Nephron progenitor cell (in vitro differentiated cells): ENCODE results near the gene SH3D21.

Experiments used
- DNase-seq: peaks from one replicate; pipeline ENCODE4 v3.0.0; 2021
- H3K27ac Mint-ChIP-seq: 2 replicates; pipeline ENCODE4 v1.8.0; 2021; ENCODE audit warnings: mild to moderate bottlenecking, moderate library complexity, mixed read lengths
- H3K27me3 Mint-ChIP-seq: 2 replicates; pipeline ENCODE4 v1.8.0; 2021; ENCODE audit warnings: mild to moderate bottlenecking, low read depth, mixed read lengths; ENCODE audit not compliant: poor library complexity
- H3K36me3 Mint-ChIP-seq: 2 replicates; pipeline ENCODE4 v1.8.0; 2021; ENCODE audit warnings: low read depth, mixed read lengths
- H3K4me1 Mint-ChIP-seq: 2 replicates; pipeline ENCODE4 v1.8.0; 2021; ENCODE audit warnings: mixed read lengths
- H3K4me3 Mint-ChIP-seq: 2 replicates; pipeline ENCODE4 v1.8.0; 2021; ENCODE audit warnings: mild to moderate bottlenecking, moderate library complexity, mixed read lengths
- H3K9me3 Mint-ChIP-seq: 2 replicates; pipeline ENCODE4 v1.8.0; 2021; ENCODE audit warnings: mild to moderate bottlenecking, moderate library complexity, mixed read lengths
- CTCF ChIP-seq: fragments of 200-600 bp; sonication (generic); IDR thresholded peaks from 2 replicates; pipeline ENCODE4 v1.5.0; 2021; ENCODE audit warnings: antibody characterized with exemption

Gene SH3D21

GRCh38 chr1:36345353-36345752 lies 39.2 kb downstream of the SH3D21 start:
- Mint-ChIP-seq H3K4me3 (no peak overlapping the region), H3K4me1 (peaks cover 8% of the 10 kb centered on the region), H3K36me3 (peaks cover 28% of the 10 kb centered on the region), H3K27ac (no peak overlapping the region), H3K27me3 (peaks cover 3% of the 10 kb centered on the region), H3K9me3 (no peaks in the 10 kb centered on the region)
- DNase-seq, result no peak
- no peak for TF ChIP-seq CTCF

- no peak overlapping the region for H3K27ac Mint-ChIP-seq
- no peak overlapping the region for H3K4me3 Mint-ChIP-seq
- TF ChIP-seq CTCF, result no peak
- peaks cover 21% of the 10 kb centered on the region for H3K36me3 Mint-ChIP-seq
- H3K9me3 Mint-ChIP-seq, result no peaks in the 10 kb centered on the region
- H3K27me3 Mint-ChIP-seq, result peaks cover 3% of the 10 kb centered on the region
- DNase-seq, result no peak
- H3K4me1 Mint-ChIP-seq, result peaks cover 24% of the 10 kb centered on the region
Measured at GRCh38 chr1:36346741-36347370, 40.7 kb downstream of the SH3D21 start.

- DNase-seq, result no peak
- H3K27ac Mint-ChIP-seq, result peak overlapping the region; percentile 64
Measured at GRCh38 chr1:36349241-36349671, 43.1 kb downstream of the SH3D21 start.

GRCh38 chr1:36349839-36350238 lies 43.7 kb downstream of the SH3D21 start:
- Mint-ChIP-seq H3K4me3 (no peak overlapping the region), H3K27ac (peak overlapping the region; percentile 97), H3K36me3 (peaks cover 31% of the 10 kb centered on the region), H3K27me3 (peaks cover 1% of the 10 kb centered on the region), H3K4me1 (peaks cover 53% of the 10 kb centered on the region), H3K9me3 (no peaks in the 10 kb centered on the region)
- DNase-seq, result no peak
- TF ChIP-seq CTCF, result no peak

More at GRCh38 chr1:36349241-36349671, 43.1 kb downstream of the SH3D21 start:
- no peak for TF ChIP-seq CTCF
- H3K27me3 Mint-ChIP-seq, result peaks cover 3% of the 10 kb centered on the region
- peaks cover 48% of the 10 kb centered on the region for H3K4me1 Mint-ChIP-seq
- H3K36me3 Mint-ChIP-seq, result peaks cover 29% of the 10 kb centered on the region
- H3K9me3 Mint-ChIP-seq, result no peaks in the 10 kb centered on the region
- H3K4me3 Mint-ChIP-seq, result no peak overlapping the region

- H3K27ac Mint-ChIP-seq, result peak overlapping the region; percentile 97
- H3K4me1 Mint-ChIP-seq, result peaks cover 59% of the 10 kb centered on the region
- H3K27me3 Mint-ChIP-seq, result no peaks in the 10 kb centered on the region
- no peak for DNase-seq
- H3K36me3 Mint-ChIP-seq, result peaks cover 32% of the 10 kb centered on the region
- H3K9me3 Mint-ChIP-seq, result no peaks in the 10 kb centered on the region
- H3K4me3 Mint-ChIP-seq, result peak overlapping the region; percentile 34
- no peak for TF ChIP-seq CTCF
Measured at GRCh38 chr1:36350659-36351226, 44.6 kb downstream of the SH3D21 start.
